Measurements from ENCODE around the gene LRBA.
"Not testable (repeated sequence)": the region's sequence is repeated elsewhere in the genome, so short reads cannot be mapped to it uniquely, and the experiment has no call there.

The LRBA gene

DNA sequence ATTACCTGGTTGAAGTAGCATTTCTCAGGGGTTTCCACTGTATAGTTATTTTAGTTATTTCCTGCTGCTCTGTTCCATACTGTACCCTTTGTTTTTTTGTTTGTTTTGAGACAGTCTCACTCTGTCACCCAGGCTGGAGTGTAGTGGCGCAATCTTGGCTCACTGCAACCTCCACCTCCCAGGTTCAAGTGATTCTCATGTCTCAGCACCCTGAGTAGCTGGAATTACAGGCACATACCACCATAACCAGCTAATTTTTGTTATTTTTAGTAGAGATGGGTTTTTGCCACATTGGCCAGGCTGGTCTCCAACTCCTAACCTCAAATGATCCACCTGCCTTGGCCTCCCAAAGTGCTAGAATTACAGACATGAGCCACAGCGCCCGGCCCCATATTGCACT, 457.3 kb downstream of the LRBA start:
- not testable (repeated sequence) for DNase-seq

DNA sequence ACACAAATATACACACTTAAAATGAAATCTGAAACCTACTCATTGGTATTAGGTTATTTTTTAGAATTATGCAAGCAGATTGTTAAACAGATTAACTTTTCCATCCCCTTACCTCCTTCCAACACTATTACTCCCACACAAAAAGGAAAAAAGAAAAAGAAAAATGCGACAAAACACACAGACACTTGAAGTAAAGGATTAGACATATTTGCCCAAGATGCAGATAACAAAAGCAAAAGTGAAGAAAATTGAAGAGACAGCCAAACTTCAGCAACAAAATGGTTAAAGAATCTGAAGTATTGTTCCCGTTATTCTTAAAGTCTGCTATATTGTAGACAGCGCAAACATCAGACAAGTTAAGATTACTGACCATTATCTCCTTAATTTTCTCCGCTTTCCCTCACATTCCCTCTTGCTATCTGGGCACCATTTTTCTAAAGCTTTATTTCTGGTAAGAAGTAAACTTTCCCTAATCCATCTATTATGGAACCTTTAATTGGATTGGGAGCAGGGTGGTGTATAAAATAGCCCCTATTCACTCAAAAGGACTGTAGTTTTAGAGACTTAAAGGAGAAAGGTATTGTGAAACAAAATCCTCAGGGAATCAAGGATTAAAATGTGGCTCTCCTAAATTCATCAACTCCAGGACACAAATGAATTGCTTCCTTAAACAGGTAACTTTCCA, 467.8 kb downstream of the LRBA start:
- DNase-seq: peak; percentile 62

DNA sequence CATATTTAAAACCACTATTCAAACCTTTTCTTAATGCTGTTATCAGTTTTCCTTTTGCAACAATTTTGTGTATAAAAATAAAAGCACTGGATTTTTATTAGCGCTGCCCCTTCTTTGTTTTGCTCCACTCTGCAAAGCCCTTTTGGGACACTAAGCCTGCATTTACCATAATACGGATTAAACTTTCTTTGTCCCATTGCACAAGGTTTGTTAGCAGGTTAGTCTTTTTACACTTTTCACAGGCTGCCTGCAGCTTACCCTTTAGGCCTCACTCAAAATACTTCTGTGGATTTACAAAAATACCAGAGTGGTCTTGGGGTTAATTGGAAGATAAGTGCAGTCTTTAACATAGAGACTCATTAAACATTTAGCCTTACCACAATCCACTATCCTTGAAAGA, 468.8 kb downstream of the LRBA start:
- DNase-seq: peak; percentile 83

DNA sequence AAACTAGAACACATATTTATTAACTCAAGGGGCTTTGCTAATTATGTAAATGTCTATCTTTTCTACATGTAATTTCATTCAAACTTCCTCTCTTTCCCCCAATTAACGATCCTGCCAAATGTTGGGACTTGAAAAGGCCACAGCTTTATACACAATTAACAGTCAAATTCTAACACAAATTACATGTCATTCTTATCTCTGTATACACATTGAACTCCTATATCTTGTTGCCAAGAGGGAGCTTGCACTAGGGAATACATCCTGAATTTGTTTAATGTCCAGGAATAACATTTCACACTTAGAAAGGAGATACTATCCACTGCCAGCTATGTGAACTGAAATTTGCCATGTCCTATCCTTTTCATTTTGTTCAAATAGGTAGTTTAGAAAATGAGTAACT, 472.0 kb downstream of the LRBA start:
- no peak for DNase-seq

DNA sequence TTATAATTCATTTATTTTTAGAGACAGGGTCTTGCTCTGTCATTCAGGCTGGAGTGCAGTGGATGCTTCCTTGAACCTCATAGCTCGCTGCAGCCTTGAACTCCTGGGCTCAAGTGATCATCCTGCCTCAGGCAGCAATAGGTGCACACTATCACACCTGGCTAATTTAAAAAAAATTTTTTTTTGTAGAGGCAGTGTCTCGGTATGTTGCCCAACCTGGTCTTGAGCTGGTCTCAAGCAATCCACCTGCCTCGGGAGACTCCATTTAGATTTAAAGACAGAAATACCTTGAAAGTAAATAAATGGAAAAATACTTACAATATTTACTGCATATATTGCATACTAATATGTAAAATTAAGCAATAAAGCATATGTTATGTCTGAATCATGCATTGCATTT, 473.4 kb downstream of the LRBA start:
- no peak for DNase-seq

DNA sequence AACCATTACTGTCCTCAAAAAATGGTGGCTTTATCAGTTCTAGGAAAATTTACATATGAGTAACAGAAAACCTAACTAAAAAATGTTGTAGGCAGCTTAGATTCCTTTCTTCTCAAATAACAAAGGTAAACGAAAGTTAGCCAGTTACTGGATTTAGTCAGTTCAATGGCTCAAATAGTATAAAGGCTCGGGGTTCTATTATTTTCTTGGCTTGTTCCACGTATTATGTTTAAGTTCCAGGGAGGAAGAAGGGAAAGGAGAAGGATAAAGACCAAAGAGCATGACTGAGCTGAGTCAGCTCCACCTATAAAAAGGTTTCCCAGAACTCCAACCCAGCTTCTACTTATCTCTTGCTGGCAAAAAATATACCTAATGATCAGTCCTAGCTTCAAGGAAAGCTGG, 474.1 kb downstream of the LRBA start:
- no peak for DNase-seq

DNA sequence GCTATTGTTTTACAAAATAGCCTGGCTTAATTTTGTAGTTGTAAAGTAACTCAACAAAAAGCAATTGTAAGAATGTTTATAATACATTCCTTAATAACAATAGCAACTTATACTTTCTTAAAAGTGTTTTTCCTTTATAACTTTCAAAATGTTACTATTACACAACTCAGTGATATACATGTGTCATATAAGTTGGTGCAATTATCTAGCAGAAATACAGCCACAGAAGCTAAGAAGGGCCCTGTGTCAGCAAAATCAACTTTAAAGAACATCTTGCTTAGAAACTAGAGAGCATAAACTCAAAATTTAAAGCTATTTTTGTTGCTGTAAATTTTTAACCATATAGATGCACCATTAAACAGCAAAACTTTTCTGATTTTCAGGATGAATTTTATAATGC, 474.5 kb downstream of the LRBA start:
- no peak for DNase-seq

DNA sequence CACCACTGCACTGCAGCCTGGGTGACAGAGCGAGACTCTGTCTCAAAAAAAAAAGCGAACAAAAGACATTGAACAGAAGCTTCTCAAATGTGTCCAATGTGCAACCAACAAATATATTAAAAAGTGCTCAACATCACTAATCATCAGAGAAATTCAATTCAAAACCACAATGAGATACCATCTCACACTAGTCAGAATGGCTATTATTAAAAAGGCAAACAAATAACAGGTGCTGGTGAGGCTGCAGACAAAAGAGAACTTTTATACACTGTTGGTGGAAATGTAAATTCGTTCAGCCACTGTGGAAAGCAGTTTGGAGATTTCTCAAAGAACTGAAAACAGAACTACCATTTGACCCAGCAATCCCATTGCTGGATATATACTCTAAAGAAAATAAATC, 477.2 kb downstream of the LRBA start:
- not testable (repeated sequence) for DNase-seq

DNA sequence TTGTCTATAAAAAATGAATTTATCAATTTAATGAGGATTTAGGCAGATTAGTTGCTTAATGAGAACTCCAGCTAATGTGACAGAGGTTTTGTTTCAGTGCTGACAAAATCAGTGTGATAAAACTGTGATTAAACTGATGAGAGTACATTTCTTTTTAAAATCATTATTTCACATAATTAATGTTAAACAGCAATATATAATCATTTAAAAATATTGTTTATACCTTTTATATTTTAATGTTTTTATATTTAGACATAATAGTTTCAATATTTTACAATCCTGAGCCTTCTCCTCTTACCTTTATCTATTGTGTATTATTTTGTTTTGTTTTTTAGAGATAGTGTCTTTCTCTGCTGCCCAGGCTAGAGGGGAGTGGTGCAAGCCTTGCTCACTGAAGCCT, 480.3 kb downstream of the LRBA start:
- DNase-seq: no peak

DNA sequence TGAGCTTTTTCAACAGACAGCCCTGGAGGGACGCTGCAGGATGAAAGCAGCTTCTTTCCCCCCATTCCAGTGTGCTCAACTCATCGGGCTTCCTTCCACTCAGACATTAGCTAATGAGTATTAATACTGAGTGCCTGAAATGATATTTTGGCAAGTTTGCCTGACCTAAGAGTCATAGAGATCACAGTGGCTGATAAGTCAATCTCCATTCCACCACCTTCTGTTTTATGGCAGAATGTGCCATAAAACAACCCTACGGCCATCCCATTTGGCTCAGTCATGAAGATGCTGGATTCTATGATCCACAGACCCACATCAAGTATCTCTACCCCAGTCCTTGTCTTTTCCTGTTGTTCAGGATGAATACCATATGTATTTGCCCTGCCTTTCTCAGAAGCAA, 481.4 kb downstream of the LRBA start:
- no peak for DNase-seq

DNA sequence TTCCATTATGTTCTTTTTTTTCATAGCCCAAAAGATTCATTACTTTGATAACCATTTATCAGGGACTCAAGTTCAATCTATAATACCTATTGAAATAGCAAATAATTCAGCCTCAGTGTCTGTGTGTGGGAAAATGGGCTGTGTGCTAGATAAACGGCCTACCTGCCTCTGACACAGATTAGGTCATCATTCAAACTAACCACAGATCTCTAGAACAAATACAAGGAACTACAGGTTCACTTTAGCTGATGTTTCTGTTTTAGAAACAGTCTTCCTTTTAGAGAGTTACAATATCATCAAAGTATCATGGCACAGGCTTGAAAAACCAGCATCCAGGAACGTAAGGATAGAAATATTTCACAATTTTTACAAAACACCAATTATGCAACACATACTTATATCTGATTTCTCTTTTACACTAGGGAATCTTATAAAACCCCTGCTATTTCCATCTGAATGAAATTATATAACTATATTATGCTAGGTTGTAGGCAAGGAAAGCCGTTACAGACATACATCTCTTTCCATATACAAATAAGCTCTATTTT, 489.7 kb downstream of the LRBA start:
- no peak for DNase-seq

DNA sequence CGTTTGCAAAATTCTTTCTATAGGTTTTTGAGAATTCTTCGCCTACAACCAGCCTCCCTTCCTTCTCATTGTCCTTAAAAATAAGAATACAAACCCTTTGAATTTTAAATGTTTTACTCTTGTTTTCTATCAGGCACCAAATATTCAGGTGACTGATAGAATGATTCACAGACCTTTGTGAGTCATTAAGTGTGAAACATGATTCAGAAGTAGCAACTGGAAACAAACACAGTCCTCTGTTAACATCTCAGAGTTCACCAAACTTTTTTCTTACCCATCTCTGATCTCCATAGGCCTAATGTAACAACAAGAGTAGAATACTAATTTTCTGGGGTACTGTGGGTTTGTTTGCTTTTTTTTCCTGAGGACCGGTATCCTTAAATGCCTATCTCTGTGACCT, 496.5 kb downstream of the LRBA start:
- no peak for DNase-seq

DNA sequence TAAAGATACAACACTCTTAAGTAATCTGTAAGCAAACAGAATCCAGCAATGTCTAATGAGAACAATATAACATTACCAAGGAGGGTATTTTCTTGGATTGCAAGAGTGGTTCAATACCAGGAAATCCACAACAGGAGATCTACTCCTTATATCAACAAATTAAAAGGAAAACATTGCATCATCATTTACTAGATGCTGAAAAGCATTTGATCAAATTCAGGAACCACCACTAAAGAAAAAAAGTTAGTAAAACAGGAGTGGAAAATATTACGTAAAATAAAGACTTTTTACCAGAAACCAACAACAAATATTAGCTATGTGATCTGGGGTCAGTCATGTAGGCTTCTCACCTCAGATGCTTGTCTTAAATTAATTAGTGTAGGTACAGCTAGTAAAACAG, 499.9 kb downstream of the LRBA start:
- no peak for DNase-seq

DNA sequence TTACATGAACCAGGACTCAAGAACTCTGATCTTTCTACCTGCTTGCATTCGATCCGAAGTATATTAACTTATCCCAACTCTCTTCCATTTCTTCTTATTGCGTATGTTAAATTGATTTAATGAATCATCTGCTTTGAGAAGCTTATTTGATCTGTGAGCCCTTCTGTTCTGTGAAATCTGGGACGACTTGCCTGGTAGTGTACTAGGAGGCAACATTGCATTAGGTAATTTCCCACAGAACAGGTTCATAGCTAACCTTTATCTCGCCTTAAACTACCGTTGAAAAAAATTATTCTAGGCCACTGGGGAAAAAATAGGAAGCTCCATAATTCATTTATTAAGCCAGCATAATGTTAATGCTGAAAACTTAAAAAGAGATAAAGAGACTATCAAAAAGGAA, 500.4 kb downstream of the LRBA start:
- DNase-seq: no peak

DNA sequence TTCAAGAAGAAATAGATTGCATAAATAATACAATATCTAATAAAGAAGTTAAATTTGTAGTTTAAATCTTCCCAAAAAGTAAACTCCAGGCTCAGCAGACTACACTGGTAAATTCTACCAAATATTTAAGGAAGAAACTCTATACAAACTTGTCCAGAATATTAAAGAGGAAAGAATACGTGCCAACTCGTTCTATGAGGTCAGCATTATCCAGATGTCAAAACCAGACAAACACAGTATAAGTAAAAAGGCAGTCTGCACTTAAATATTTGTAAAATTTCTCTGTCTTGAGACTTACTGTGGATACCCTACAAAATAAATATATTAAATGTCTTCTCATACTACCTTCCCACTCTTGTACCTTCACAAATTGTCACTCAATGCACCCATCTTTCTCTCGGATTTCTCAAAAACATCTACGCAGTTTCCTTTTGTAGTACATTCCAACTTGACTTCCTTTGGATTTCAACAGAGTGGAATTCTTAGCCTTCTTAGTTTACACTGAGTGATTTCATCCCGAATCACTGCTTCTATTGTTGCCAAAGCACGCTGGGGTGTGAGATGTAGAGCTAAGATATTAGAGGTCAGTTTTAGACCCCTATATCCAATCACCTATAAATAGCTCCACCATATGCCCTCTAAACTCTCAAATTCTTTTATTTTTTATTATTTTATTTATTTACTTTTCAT, 504.8 kb downstream of the LRBA start:
- no peak for DNase-seq

DNA sequence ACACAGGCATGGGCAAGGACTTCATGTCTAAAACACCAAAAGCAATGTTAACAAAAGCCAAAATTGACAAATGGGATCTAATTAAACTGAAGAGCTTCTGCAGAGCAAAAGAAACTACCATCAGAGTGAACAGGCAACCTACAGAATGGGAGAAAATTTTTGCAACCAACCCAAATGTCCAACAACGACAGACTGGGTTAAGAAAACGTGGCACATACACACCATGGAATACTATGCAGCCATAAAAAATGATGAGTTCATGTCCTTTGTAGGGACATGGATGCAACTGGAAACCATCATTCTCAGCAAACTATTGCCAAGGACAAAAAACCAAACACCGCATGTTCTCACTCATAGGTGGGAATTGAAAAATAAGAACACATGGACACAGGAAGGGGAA, 507.4 kb downstream of the LRBA start:
- not testable (repeated sequence) for DNase-seq

DNA sequence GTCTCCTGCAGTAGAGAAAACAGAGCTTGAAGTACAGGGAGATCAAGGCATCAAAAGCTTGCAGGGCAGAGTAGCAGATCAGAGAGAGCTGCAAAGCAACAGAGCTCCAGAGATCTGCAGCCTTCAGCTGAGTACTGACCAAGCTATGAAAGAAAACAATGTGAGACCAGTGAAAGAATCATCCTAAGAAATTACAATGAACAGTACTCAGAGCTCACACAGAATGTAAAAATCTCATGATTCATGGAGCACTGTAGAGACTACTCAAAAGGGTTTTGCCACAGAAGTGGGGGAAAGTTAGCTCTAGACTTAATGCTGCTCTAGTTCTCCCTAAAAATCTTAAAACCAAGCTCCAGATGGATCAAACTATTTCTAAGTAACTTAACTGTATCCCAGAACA, 513.1 kb downstream of the LRBA start:
- no peak for DNase-seq

DNA sequence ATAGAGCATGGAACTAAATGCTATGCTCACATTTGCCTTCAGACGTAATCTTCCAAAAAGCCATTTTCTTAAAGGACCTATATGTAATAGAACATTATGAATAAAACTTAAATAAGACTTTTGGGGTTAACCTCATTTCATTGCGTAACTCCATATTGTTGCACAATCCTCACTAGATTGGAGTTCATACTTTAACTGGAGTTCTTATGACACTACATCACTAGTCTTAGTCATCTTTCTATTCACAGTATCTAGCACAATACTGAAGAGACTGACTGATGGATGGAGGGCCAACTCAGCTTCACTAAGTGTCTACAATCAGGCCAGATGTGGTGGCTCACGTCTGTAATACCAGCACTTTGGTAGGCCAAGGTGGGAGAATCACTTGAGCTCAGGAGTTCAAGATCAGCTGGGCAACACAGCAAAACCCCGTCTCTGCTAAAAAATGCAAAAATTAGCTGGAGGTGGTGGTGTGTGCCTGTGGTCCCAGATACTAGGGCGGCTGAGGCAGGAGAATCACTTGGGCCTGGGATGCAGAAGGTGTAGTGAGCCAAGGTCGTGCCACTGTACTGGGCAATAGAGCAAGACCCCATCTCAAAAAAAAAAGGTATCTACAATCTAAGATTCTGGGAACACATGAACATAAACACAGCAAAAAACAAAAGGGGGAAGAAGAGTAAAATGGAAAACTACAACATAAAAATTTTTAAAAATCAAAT, 513.9 kb downstream of the LRBA start:
- no peak for DNase-seq

DNA sequence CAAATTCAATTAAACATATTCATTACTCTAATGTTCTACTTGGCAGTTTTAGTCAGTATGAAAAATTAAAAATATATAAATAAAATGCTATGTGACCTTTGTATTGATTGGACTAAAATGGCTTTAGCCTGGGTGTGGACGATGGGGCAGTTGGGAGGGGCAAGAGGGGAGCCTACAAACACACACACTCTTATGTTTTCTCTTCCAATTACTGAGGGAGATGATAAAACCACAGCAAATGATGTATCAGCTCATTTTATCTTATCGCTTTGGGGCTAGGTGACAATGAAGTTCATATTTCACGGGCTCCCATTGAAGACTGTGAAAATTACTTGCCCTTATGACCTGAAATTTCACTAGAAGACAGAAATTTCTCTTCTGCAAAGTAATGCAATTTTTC, 517.5 kb downstream of the LRBA start:
- DNase-seq: no peak

DNA sequence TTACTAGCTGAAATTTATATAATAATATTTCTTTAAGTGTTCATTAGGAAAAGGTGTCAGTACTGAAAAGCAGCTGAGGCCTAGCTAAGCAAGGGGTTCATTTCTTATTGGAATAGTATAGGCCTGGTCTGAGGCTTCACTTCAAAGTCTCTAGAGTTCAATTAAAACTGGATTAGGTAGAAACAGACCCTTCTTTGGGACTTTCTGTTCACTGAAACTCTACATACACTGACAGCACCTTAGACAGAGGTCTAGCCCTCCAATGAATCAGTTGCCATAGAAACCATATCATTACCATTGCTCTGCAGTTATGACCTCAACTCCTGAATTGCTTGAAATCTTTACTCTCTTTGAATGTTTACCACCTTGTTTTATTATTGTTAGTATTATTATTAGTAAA, 519.5 kb downstream of the LRBA start:
- peak; percentile 12 for DNase-seq

DNA sequence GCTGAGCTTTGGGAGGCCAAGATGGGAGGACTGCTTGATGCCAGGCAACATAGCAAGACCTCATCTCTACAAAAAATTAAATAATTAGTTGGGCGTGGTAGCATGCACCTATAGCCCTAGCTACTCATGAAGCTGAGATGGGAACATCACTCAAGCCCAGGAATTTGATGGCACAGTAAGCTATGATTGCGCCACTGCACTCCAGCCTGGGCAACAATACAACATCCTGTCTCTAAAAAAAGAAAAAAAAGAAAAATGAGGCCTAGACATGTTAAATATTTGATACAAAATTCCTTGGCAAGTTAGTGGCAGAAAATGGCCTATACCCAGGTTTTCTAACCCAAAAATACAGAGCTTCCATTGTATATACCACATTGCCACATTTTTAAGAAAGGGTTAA, 521.2 kb downstream of the LRBA start:
- DNase-seq: no peak

DNA sequence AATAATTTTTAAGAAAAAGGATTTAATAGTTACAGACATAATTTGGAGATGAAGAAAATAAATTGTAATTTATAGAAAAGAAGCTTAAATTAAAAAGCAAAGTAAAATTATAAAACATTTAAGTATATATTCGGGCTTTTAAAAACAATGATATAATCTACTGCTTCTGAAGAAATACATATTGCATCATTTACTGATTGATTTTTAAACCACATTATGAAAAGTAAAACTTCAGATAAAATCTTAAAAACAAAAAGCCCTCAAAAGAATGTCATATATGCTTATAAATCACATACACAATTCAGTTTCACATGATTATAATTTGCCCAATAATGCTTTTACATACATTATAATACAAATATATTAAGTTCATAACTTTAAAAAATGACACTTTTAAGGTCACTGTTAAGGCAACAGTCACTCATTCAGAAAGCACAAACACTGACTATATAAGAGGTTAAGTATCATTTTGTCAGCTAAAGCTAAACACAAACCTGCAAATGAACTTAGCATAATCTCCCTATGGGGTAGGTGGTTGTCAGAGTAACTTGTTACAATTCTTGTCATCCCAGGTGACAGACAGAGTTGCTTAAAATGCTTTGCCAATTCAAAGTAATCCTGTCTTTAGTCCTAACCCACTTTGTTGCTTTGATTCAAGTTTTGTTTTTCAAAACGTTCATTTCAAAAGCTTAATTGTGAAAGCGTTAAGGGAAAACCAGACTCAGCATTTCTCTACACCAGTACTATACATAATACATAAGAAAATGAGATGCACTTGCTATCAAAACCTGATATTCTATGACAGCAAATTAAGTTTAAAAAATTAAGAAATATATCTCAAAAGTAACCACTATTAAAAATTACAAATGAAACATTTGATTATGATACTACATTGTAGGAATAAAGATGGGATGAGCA, 523.7 kb downstream of the LRBA start:
- peak; percentile 17 for DNase-seq

DNA sequence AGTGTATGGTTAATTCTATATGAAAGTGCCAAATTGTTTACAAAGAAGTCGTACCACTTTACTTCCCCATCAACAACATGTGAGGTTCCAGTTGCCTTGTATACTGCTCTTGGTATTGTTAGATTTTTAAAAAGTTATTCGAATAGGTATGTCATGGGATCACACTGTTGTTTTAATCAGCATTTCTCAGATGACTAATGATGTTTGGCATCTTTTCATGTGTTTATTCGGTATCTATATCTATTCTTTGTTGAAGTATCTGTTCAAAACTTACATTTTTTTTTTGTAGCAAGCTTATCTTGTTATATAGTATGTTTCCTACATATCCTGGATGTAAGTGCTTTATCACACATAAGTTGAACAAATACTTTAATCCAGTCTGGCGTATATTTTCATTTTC, 532.5 kb downstream of the LRBA start:
- DNase-seq: no peak
